ENCODE results near the gene NUMA1. TPM values are rescaled to one million over a fixed set of nuclear protein-coding genes. Genes with fewer than 3 reads are reported as not detected.

The NUMA1 gene
- total RNA-seq, 1 donor from 2014 or later, result 130 TPM

DNA sequence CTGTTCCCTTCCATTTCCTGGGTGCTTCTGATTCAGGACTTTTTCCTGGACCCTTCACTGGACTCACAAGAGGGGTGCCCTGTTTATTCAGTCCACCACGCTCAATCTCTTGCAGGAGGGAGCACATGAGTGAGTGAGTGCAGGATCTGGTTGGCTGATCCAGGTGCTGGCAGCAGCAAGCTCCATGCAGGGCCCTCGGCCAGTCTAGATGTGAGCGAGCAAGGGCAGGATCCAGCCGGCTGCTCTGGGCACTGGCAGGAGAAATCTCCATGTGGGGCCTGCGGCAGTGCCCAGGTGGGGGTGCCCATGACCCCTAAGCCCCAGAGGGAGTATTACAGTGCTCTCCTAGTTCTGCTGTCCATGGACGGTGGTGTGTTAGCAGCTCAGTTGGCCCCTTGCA is 43.7 kb upstream of the NUMA1 start:
- Histone ChIP-seq H3K36me3 (no peaks in the 10 kb centered on the region), H3K79me2 (ENCODE audit: low read depth) (no peaks in the 10 kb centered on the region), H2AFZ (replicated peaks) (no peak overlapping the region), H3K4me3 (no peak overlapping the region), H3K27ac (no peak overlapping the region), H3F3A (ENCODE audit: low read depth) (no peaks in the 10 kb centered on the region), H3K4me2 (no peak overlapping the region), H4K20me1 (ENCODE audit: low read depth) (no peaks in the 10 kb centered on the region), H3K9ac (no peak overlapping the region), H3K27me3 (no peaks in the 10 kb centered on the region), H3K9me3 (ENCODE audit: low read depth) (peaks cover 11% of the 10 kb centered on the region), H3K4me1 (no peaks in the 10 kb centered on the region)
- no peak for TF ChIP-seq EZH2 (IDR thresholded peaks at IDR 0.05)
- TF ChIP-seq CTCF (IDR thresholded peaks at IDR 0.05), result no peak
- no peak for TF ChIP-seq EZH2phosphoT487 (IDR thresholded peaks at IDR 0.05)
- no peaks in the 10 kb centered on the region for H3K4me1 Mint-ChIP-seq
- no peak for DNase-seq (ENCODE audit: low spot score)
- peaks cover 13% of the 10 kb centered on the region for H3K9me3 Mint-ChIP-seq
- no peak overlapping the region for H3K4me3 Mint-ChIP-seq
- peaks cover 3% of the 10 kb centered on the region for H3K36me3 Mint-ChIP-seq
- H3K27me3 Mint-ChIP-seq (ENCODE audit: insufficient read depth, low read depth), result peaks cover 8% of the 10 kb centered on the region
- H3K27ac Mint-ChIP-seq, result no peak overlapping the region

DNA sequence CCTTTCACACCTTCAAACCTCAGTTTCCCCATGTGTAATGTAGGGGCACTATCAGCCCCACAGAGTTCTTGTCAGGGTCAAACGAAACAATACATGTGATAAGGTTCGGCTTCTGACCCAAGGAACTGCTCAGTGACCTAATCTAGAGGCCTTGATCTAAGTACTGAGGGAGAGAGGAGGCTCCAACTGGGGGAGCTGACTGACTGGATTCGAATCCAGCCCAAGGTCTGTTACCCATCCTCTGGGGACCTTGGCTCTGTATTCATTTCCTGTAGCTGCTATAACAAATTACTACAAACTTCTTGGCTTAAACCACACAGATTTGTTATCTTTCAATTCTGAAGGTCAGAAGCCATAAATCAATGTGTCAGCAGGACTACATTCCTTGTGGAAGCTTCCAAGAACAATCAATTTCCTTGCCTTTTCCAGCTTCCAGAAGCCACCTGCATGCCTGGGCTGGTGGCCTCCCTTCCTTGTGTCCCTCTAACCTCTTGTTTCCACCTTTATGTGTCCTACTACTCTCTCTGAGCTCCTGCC is 42.8 kb upstream of the NUMA1 start:
- no peak overlapping the region for H3K4me3 Mint-ChIP-seq

DNA sequence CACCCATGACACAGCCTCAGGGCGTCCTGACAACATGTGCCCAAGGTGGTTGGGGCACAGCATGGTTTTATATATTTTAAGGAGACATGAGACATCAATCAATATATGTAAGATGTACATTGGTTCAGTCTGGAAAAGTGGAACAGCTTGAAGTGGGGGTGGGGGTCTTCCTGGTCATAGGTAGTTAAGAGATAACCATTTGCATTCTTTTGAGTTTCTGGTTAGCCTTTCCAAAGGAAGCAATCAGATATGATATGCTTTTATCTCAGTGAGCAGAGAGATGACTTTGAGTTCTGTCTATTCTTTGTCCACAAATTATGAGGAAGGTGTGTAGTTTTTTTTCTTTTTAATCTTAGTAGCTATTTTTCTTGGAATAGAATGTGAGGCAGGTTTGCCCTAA is 42.3 kb upstream of the NUMA1 start:
- H3K27me3 Mint-ChIP-seq (ENCODE audit: insufficient read depth, low read depth), result peaks cover 4% of the 10 kb centered on the region
- Histone ChIP-seq H4K20me1 (ENCODE audit: low read depth) (no peaks in the 10 kb centered on the region), H3K4me2 (no peak overlapping the region), H3K36me3 (no peaks in the 10 kb centered on the region), H2AFZ (replicated peaks) (no peak overlapping the region), H3K4me3 (no peak overlapping the region), H3K9ac (no peak overlapping the region), H3K27me3 (peaks cover 2% of the 10 kb centered on the region), H3K4me1 (no peaks in the 10 kb centered on the region), H3F3A (ENCODE audit: low read depth) (no peaks in the 10 kb centered on the region), H3K79me2 (ENCODE audit: low read depth) (no peaks in the 10 kb centered on the region), H3K9me3 (ENCODE audit: low read depth) (peaks cover 6% of the 10 kb centered on the region), H3K27ac (no peak overlapping the region)
- no peaks in the 10 kb centered on the region for H3K36me3 Mint-ChIP-seq
- no peak overlapping the region for H3K4me3 Mint-ChIP-seq
- H3K4me1 Mint-ChIP-seq, result no peaks in the 10 kb centered on the region
- H3K27ac Mint-ChIP-seq, result no peak overlapping the region
- H3K9me3 Mint-ChIP-seq, result no peaks in the 10 kb centered on the region
- no peak for DNase-seq (ENCODE audit: low spot score)
- TF ChIP-seq EZH2phosphoT487 (IDR thresholded peaks at IDR 0.05), result no peak
- no peak for TF ChIP-seq EZH2 (IDR thresholded peaks at IDR 0.05)
- no peak for TF ChIP-seq CTCF (IDR thresholded peaks at IDR 0.05)

More for the DNA sequence above, 42.8 kb upstream of the NUMA1 start:
- Mint-ChIP-seq H3K36me3 (no peaks in the 10 kb centered on the region), H3K27ac (no peak overlapping the region), H3K27me3 (ENCODE audit: insufficient read depth, low read depth) (peaks cover 6% of the 10 kb centered on the region), H3K4me1 (no peaks in the 10 kb centered on the region), H3K9me3 (peaks cover 4% of the 10 kb centered on the region)
- H2AFZ ChIP-seq (replicated peaks), result no peak overlapping the region
- H3K27ac ChIP-seq, result no peak overlapping the region
- no peaks in the 10 kb centered on the region for H3K27me3 ChIP-seq
- no peaks in the 10 kb centered on the region for H3F3A ChIP-seq (ENCODE audit: low read depth)
- no peak overlapping the region for H3K4me3 ChIP-seq
- H3K36me3 ChIP-seq, result no peaks in the 10 kb centered on the region
- no peaks in the 10 kb centered on the region for H3K4me1 ChIP-seq
- no peak for DNase-seq (ENCODE audit: low spot score)
- no peaks in the 10 kb centered on the region for H3K79me2 ChIP-seq (ENCODE audit: low read depth)
- no peak overlapping the region for H3K9ac ChIP-seq
- H4K20me1 ChIP-seq (ENCODE audit: low read depth), result no peaks in the 10 kb centered on the region
- H3K9me3 ChIP-seq (ENCODE audit: low read depth), result peaks cover 9% of the 10 kb centered on the region
- no peak overlapping the region for H3K4me2 ChIP-seq
- no peak for TF ChIP-seq CTCF (IDR thresholded peaks at IDR 0.05)
- no peak for TF ChIP-seq EZH2 (IDR thresholded peaks at IDR 0.05)
- TF ChIP-seq EZH2phosphoT487 (IDR thresholded peaks at IDR 0.05), result no peak

All from neural progenitor cell (in vitro differentiated cells).